GM12864 (cell line): ENCODE results near the gene DQX1.

Experiments
- DNase-seq: peaks from one replicate; pipeline ENCODE4 v3.0.0-alpha.2; 2011; ENCODE audit warnings: low read depth
- H3K4me3 ChIP-seq: 2 replicates; pipeline ENCODE4 v1.5.1; 2011; ENCODE audit warnings: mild to moderate bottlenecking, low read depth, low read length, control low read depth
- TF ChIP-seq, protein P1 (sequence below): IDR thresholded peaks from 2 replicates; pipeline ENCODE4 v1.5.1; 2011; ENCODE audit warnings: low read depth, mild to moderate bottlenecking, moderate library complexity, low read length, control low read depth, inconsistent platforms; ENCODE audit errors: missing control alignments

DQX1 gene

DNA sequence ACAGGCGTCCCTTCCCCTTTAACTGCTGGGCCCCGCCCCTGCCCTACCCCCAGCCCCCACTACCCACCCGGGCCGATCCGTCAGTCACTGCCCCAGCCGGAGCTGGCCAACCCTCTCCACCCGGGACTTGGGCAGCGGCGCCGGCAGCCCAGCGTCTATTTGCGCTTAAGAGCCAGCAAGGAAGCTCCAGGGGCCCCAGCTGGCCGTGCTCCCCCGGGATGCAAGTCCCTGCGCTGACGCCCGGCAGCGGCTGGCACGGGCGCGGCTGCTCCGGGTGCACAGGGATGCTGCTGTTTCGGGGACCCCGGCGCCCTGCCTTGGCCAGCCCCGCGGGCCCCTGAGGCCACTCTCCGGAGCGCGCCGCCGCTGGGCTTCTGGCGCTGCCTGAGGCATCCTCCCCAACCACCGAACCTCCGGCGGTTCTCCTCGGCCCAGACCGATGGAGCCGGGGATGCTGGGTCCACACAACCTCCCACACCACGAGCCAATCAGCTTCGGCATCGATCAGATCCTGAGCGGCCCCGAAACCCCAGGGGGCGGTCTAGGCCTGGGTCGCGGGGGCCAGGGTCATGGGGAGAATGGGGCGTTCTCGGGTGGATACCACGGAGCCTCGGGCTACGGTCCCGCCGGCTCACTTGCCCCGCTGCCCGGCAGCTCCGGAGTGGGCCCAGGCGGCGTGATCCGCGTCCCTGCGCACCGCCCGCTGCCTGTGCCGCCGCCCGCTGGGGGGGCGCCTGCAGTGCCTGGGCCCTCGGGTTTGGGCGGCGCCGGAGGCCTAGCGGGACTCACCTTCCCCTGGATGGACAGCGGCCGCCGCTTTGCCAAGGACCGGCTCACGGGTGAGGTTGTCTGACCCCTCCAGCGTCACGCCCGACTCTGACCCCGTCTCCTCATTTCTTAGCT lies 11.4 kb downstream of the DQX1 start, which contains the start of gene TLX2:
Gene TLX2, plus strand, starts transcription at position 83 of the 903 bp plus-strand sequence. Its CDS starts 357 bp downstream, at position 440.
- no peak within 1 kb of the TSS; the same call in 1 of the 2 replicates for H3K4me3 ChIP-seq
- no peak for DNase-seq

DNA sequence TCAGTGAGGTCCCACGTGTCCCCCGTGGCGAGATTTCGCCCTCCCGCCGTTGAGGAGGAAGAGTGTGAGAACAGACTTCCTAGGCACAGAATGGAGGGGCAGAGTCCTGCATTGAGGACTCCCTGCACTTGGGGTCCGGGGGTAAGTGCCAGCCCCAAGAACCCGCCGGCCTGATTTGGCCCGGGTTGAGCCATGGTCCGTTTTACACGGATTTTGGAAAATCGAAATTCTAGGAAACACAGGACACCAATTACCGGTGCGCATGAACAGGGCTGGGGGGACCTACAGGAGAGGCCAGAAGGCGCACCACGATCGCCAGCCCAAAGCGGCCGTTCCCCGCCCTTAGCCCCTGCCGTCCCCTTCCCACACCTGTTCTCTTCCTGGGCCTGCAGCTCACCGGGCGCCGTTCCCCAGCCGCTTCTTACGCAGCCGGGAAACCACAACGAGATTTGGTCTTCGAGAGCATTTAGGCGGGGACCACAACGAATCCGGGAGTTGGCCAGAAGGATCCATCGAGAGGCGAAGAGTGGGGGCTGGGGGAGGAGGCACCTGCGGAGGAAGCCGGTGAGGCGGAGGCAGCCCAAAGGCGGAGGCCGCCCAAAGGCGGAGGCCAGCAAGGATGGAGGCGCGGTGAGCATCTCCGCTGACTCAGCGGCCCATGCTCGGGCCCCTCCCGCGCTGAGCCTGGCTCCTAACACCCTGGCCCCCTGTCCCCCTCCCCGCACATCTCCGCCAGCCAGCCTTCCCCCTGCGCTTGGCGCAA lies 12.2 kb downstream of the DQX1 start:
- TF ChIP-seq, protein P1, sequence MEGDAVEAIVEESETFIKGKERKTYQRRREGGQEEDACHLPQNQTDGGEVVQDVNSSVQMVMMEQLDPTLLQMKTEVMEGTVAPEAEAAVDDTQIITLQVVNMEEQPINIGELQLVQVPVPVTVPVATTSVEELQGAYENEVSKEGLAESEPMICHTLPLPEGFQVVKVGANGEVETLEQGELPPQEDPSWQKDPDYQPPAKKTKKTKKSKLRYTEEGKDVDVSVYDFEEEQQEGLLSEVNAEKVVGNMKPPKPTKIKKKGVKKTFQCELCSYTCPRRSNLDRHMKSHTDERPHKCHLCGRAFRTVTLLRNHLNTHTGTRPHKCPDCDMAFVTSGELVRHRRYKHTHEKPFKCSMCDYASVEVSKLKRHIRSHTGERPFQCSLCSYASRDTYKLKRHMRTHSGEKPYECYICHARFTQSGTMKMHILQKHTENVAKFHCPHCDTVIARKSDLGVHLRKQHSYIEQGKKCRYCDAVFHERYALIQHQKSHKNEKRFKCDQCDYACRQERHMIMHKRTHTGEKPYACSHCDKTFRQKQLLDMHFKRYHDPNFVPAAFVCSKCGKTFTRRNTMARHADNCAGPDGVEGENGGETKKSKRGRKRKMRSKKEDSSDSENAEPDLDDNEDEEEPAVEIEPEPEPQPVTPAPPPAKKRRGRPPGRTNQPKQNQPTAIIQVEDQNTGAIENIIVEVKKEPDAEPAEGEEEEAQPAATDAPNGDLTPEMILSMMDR, result no peak
- DNase-seq, result no peak
- no peak overlapping the region for H3K4me3 ChIP-seq

More for the DNA sequence above, 11.4 kb downstream of the DQX1 start, which contains the start of gene TLX2:
- TF ChIP-seq, protein P1, result no peak

DNA sequence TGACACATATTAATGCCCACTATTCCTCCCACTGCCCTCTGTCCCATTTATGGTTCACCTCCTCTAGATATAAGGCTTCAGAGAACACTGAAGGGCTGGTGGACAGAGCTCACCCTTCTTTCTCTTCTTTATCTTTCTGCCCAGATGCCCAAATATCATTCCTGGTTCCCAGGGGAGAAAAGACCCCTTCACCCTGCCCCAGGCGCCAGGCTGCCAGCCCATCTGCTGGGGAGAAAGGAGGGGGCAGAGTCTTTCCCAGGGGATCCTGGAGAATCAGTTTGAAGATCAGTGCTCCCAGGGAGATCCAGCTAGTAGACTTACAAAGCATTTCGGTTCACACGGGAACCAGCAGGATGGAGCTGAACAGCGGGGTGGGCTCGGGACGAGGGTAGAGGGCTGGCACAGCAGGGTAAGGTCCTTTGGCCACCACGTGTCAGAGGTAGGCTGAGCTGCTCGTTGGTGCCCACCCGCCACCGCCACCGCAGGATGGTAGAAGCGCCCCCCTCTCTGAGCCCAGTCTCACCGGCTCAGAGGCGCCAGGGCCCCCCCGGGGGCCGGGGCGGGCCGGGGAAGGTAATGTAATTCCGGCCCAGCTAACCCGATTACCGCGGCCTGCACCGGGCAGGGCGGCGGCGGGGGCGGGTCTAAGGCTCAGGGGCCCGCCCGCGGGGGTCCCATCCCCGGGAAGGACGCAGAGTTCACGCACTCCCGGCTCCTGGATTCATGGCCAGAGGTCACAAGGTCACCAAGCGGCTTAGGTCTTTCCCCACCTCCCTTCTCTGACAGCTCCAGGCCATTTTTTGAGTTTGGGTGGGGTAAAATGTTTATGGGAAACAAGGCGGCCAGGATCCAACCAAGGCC lies 13.1 kb downstream of the DQX1 start:
- no peak overlapping the region for H3K4me3 ChIP-seq
- no peak for DNase-seq

DNA sequence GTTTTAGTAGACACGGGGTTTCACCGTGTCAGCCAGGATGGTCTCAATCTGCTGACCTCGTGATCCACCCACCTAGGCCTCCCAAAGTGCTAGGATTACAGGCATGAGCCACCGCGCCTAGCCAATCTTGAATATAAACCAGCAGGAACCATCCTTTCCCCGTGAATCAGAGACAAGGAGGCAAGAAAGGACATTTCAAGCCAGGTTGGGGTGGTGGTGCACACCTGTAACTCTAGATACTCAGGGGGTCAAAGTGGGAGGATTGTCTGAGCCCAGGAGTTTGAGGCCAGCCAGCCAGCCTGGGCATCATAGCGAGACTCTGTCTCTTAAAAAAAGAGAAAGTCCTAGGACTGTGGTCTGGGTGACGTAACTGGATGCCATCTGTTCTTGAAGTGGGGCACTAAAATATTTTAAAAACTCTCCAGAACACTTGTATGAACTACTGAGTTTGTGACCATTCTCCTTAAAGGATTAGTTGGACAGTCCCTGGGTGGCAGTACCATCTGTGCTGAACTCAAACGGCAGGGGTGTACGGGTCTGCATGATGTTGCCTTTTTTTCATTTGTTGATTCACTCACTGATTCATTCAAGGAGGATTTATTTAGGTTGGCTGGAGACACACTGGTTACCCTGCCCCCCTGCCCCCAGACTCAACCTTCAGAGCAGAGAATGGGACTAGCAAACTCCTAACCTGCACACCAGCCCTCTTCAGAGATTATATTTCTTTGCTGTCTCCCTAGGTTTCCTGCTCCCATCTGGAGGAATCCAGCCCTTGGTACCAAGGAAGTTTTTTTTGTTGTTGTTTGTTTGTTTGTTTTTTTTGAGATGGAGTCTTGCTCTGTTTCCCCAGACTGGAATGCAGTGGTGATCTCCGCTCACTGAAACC lies 14.7 kb downstream of the DQX1 start:
- no peak overlapping the region for H3K4me3 ChIP-seq
- DNase-seq, result no peak
- TF ChIP-seq, protein P1, result no peak

More for the DNA sequence above, 13.1 kb downstream of the DQX1 start:
- TF ChIP-seq, protein P1, result no peak

DNA sequence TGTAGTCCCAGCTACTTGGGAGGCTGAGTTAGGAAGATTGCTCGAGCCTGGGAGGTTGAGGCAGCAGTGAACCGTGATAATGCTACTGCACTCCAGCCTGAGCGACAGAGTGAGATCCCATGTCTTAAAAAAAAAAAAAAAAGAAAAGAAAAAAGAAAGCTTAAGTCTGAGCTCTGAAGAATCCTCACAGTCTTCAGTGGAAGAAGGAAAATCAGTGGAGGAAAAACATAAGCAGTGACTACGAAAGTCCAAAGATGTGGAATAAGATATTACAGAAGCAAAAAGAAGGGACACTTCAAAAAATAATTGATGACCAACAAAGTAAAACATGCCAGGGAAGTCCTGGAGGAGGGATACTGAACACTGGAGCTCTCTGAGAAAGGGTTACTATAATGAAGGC lies 15.8 kb downstream of the DQX1 start:
- no peak for DNase-seq
- TF ChIP-seq, protein P1, result no peak
- no peak overlapping the region for H3K4me3 ChIP-seq
